NCI-H2196 (cell line): ENCODE measurements around the gene ADTRP.

Source experiments
- DNase-seq: peaks from one replicate; lab custom pipeline; 2025; ENCODE audit not compliant: unreplicated experiment; lab: John Stamatoyannopoulos, UW

The ADTRP gene

GRCh38 chr6:11665604-11666326, 112.8 kb downstream of the ADTRP start:
- no peak for DNase-seq
